H9 (cell line): Measurements from ENCODE around the gene LARP4B. TPM values are rescaled to one million over a fixed set of nuclear protein-coding genes. Genes with fewer than 3 reads are reported as not detected.

Source experiments
- DNase-seq: peaks from one replicate; pipeline ENCODE4 v3.0.0-alpha.2; 2017
- H2AFZ ChIP-seq: one replicate; pipeline ENCODE4 v1.6.1; 2013; ENCODE audit warnings: mild to moderate bottlenecking, low read length, control low read depth, moderate library complexity
- H2AK5ac ChIP-seq: 2 replicates; pipeline ENCODE4 v1.6.1; 2013; ENCODE audit warnings: low read length, control low read depth, mixed read lengths; ENCODE audit not compliant: insufficient read length
- H2BK120ac ChIP-seq: one replicate; pipeline ENCODE4 v1.6.1; 2013; ENCODE audit warnings: low read depth, mild to moderate bottlenecking, low read length, control low read depth, inconsistent platforms; ENCODE audit not compliant: poor library complexity, severe bottlenecking
- H2BK12ac ChIP-seq: 2 replicates; pipeline ENCODE4 v1.6.1; 2013; ENCODE audit warnings: low read length, control low read depth, mixed read lengths, low read depth; ENCODE audit not compliant: insufficient read length
- H2BK15ac ChIP-seq: 2 replicates; pipeline ENCODE4 v1.6.1; 2013; ENCODE audit warnings: low read depth, low read length, control low read depth
- H2BK20ac ChIP-seq: one replicate; pipeline ENCODE4 v1.6.1; 2013; ENCODE audit warnings: low read depth, mild to moderate bottlenecking, low read length, control low read depth, inconsistent platforms; ENCODE audit not compliant: poor library complexity, severe bottlenecking
- H2BK5ac ChIP-seq: 2 replicates; pipeline ENCODE4 v1.6.1; 2013; ENCODE audit warnings: low read length, control low read depth, mixed read lengths; ENCODE audit not compliant: insufficient read length
- H3K14ac ChIP-seq: 2 replicates; pipeline ENCODE4 v1.6.1; 2013; ENCODE audit warnings: low read length, control low read depth; ENCODE audit not compliant: insufficient read depth
- H3K18ac ChIP-seq: 2 replicates; pipeline ENCODE4 v1.6.1; 2013; ENCODE audit warnings: low read depth, mild to moderate bottlenecking, mixed read lengths, low read length, control low read depth; ENCODE audit not compliant: insufficient read length
- H3K23ac ChIP-seq: 2 replicates; pipeline ENCODE4 v1.6.1; 2013; ENCODE audit warnings: low read length, control low read depth, mixed read lengths, low read depth; ENCODE audit not compliant: insufficient read length
- H3K23me2 ChIP-seq: 2 replicates; pipeline ENCODE4 v1.6.1; 2013; ENCODE audit warnings: low read depth, mild to moderate bottlenecking, mixed read lengths, low read length, control low read depth; ENCODE audit not compliant: insufficient read length, poor library complexity, severe bottlenecking
- H3K27ac ChIP-seq: 2 replicates; pipeline ENCODE4 v1.5.1; 2013; ENCODE audit warnings: low read length, control low read depth, mixed read lengths, low read depth; ENCODE audit not compliant: insufficient read length
- H3K27me3 ChIP-seq: 2 replicates; pipeline ENCODE4 v1.6.1; 2013; ENCODE audit warnings: low read length, control low read depth, inconsistent platforms; ENCODE audit not compliant: insufficient read depth
- H3K4ac ChIP-seq: 2 replicates; pipeline ENCODE4 v1.6.1; 2013; ENCODE audit warnings: low read depth, mild to moderate bottlenecking, control low read depth, inconsistent platforms, low read length, moderate library complexity
- H3K4me1 ChIP-seq: 2 replicates; pipeline ENCODE4 v1.6.1; 2013; ENCODE audit warnings: low read length, control low read depth, inconsistent platforms; ENCODE audit not compliant: insufficient read depth
- H3K4me2 ChIP-seq: 2 replicates; pipeline ENCODE4 v1.6.1; 2013; ENCODE audit warnings: low read length, control low read depth, mixed read lengths; ENCODE audit not compliant: insufficient read length, insufficient read depth
- H3K56ac ChIP-seq: 2 replicates; pipeline ENCODE4 v1.6.1; 2013; ENCODE audit warnings: low read depth, mild to moderate bottlenecking, mixed read lengths, low read length, control low read depth; ENCODE audit not compliant: insufficient read length
- H3K79me1 ChIP-seq: 2 replicates; pipeline ENCODE4 v1.6.1; 2013; ENCODE audit warnings: low read depth, mild to moderate bottlenecking, moderate library complexity, low read length, control low read depth, inconsistent platforms; ENCODE audit not compliant: insufficient read depth, poor library complexity, severe bottlenecking
- H3K79me2 ChIP-seq: 2 replicates; pipeline ENCODE4 v1.6.1; 2013; ENCODE audit warnings: low read length, control low read depth, inconsistent platforms; ENCODE audit not compliant: insufficient read depth
- H3K9ac ChIP-seq: 2 replicates; pipeline ENCODE4 v1.6.1; 2013; ENCODE audit warnings: low read length, control low read depth, mixed read lengths; ENCODE audit not compliant: insufficient read length; ENCODE audit errors: extremely low read depth
- H3K9me3 ChIP-seq: one replicate; pipeline ENCODE4 v1.6.1; 2013; ENCODE audit warnings: low read depth, low read length, inconsistent platforms; ENCODE audit not compliant: control insufficient read depth
- H3T11ph ChIP-seq: one replicate; pipeline ENCODE4 v1.6.1; 2013; ENCODE audit warnings: mild to moderate bottlenecking, low read length, control low read depth, inconsistent platforms
- H4K20me1 ChIP-seq: one replicate; pipeline ENCODE4 v1.6.1; 2013; ENCODE audit not compliant: control insufficient read depth, insufficient read length, insufficient read depth
- H4K5ac ChIP-seq: 2 replicates; pipeline ENCODE4 v1.6.1; 2013; ENCODE audit warnings: low read depth, mild to moderate bottlenecking, mixed read lengths, low read length, control low read depth; ENCODE audit not compliant: insufficient read length
- H4K8ac ChIP-seq: replicated peaks from 2 replicates; pipeline ENCODE4 v1.6.1; 2013; ENCODE audit warnings: low read length, control low read depth, mixed read lengths, low read depth; ENCODE audit not compliant: insufficient read length
- H4K91ac ChIP-seq: 2 replicates; pipeline ENCODE4 v1.6.1; 2013; ENCODE audit warnings: low read depth, mild to moderate bottlenecking, moderate library complexity, mixed read lengths, low read length, control low read depth; ENCODE audit not compliant: insufficient read length
- H3K27ac Mint-ChIP-seq, 3 experiments: 2 replicates in 2 of 3; 3 replicates in 1 of 3; pipeline ENCODE4 v1.8.0; 2020 to 2021; ENCODE audit warnings: mixed read lengths in 3 of 3, mild to moderate bottlenecking in 1 of 3, moderate library complexity in 1 of 3
- H3K27me3 Mint-ChIP-seq: 2 replicates; pipeline ENCODE4 v1.8.0; 2021; ENCODE audit warnings: low read depth, mild to moderate bottlenecking, moderate library complexity, mixed read lengths
- H3K36me3 Mint-ChIP-seq, 3 experiments: 2 replicates in 2 of 3; 3 replicates in 1 of 3; pipeline ENCODE4 v1.8.0; 2020 to 2021; ENCODE audit warnings: low read depth in 3 of 3, mixed read lengths in 3 of 3; ENCODE audit not compliant: insufficient read depth in 1 of 3
- H3K4me1 Mint-ChIP-seq, 2 experiments: 2 replicates each; pipeline ENCODE4 v1.8.0; 2020; ENCODE audit warnings: mixed read lengths in 2 of 2
- H3K4me3 Mint-ChIP-seq, 2 experiments: 2 replicates in 1 of 2; 3 replicates in 1 of 2; pipeline ENCODE4 v1.8.0; 2020 to 2021; ENCODE audit warnings: mild to moderate bottlenecking in 2 of 2, mixed read lengths in 2 of 2, moderate library complexity in 1 of 2
- H3K9me3 Mint-ChIP-seq, 2 experiments: 2 replicates in 1 of 2; 3 replicates in 1 of 2; pipeline ENCODE4 v1.8.0; 2020; ENCODE audit warnings: mild to moderate bottlenecking in 2 of 2, mixed read lengths in 2 of 2, moderate library complexity in 1 of 2
- WGBS: extraction: QIAGEN DNeasy Blood & Tissue Kit; methylation state at CpG from one replicate; pipeline ENCODE4 v1.1.7; 2013; ENCODE audit warnings: missing lambda C conversion rate, low lambda C conversion rate, mixed read lengths; ENCODE audit not compliant: insufficient read length; ENCODE audit errors: extremely low coverage; 5-methylcytosine and 5-hydroxymethylcytosine counted together
- total RNA-seq: library from RNA; stranded (reverse); gene quantifications from 2 replicates; pipeline ENCODE4 v1.2.1, GENCODE V29; 2021
- TF ChIP-seq, protein P1 (sequence below): fragments of 200-600 bp; sonication (generic); conservative IDR thresholded peaks from 3 replicates; pipeline ENCODE4 v1.8.0; 2021; ENCODE audit warnings: antibody characterized with exemption, mild to moderate bottlenecking

Gene LARP4B
- total RNA-seq, 1 experiment from 2014 or later: 88.9 TPM

DNA sequence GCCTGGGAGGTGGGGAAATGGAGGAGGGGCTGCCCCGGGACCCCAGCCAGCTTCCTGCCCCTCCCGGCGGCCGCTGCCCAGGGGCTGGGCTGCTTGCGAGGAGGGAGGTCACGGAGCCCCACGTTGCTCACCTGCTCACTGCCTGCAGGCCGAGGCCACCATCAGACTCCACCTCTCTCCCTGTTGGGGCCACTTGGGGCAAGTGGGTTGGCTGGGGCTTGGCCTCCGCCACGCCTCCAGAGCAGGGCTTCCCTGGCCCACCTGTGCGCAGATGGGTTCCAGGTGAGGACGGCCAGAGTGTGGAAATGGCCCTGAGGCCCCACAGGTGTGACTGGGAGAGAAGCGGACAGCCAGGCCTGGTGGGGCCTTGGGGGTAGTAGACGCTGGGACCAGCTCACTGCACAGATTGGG is 159.3 kb downstream of the LARP4B start:
- no peak overlapping the region for H2BK12ac ChIP-seq
- no peak overlapping the region for H4K91ac ChIP-seq
- no peak overlapping the region for H2BK5ac ChIP-seq
- no peaks in the 10 kb centered on the region for H3K79me1 ChIP-seq
- no peak overlapping the region for H3K4me2 ChIP-seq
- no peaks in the 10 kb centered on the region for H3K4me1 ChIP-seq
- H4K8ac ChIP-seq: no peak overlapping the region
- H2BK15ac ChIP-seq: no peak overlapping the region
- H3K23me2 ChIP-seq: no peaks in the 10 kb centered on the region
- no peak overlapping the region for H2AFZ ChIP-seq
- H2AK5ac ChIP-seq: no peak overlapping the region
- no peak overlapping the region for H3K18ac ChIP-seq
- no peak overlapping the region for H3K4ac ChIP-seq
- H3K23ac ChIP-seq: no peak overlapping the region
- H4K20me1 ChIP-seq: no peaks in the 10 kb centered on the region
- H4K5ac ChIP-seq: no peak overlapping the region
- H3K27me3 ChIP-seq: no peaks in the 10 kb centered on the region
- WGBS: no CpG with 5 or more reads among the region's 14 CpGs
- no peak overlapping the region for H3K9ac ChIP-seq
- no peak overlapping the region for H3T11ph ChIP-seq
- H2BK20ac ChIP-seq: no peak overlapping the region
- Mint-ChIP-seq H3K4me3 (no peak overlapping the region), H3K27ac (no peak overlapping the region), H3K36me3 (peaks cover 0 to 11% (median 3%) of the 10 kb centered on the region in 3 experiments; a peak in 4 of 7 replicates), H3K9me3 (peaks cover 14 to 22% of the 10 kb centered on the region in 2 experiments), H3K27me3 (peaks cover 1% of the 10 kb centered on the region), H3K4me1 (no peaks in the 10 kb centered on the region)
- no peak overlapping the region for H2BK120ac ChIP-seq
- no peak overlapping the region for H3K27ac ChIP-seq
- no peak overlapping the region for H3K56ac ChIP-seq
- no peaks in the 10 kb centered on the region for H3K79me2 ChIP-seq
- DNase-seq: peak; percentile 67
- no peak overlapping the region for H3K14ac ChIP-seq
- TF ChIP-seq, protein P1, sequence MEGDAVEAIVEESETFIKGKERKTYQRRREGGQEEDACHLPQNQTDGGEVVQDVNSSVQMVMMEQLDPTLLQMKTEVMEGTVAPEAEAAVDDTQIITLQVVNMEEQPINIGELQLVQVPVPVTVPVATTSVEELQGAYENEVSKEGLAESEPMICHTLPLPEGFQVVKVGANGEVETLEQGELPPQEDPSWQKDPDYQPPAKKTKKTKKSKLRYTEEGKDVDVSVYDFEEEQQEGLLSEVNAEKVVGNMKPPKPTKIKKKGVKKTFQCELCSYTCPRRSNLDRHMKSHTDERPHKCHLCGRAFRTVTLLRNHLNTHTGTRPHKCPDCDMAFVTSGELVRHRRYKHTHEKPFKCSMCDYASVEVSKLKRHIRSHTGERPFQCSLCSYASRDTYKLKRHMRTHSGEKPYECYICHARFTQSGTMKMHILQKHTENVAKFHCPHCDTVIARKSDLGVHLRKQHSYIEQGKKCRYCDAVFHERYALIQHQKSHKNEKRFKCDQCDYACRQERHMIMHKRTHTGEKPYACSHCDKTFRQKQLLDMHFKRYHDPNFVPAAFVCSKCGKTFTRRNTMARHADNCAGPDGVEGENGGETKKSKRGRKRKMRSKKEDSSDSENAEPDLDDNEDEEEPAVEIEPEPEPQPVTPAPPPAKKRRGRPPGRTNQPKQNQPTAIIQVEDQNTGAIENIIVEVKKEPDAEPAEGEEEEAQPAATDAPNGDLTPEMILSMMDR: no peak
- peaks cover 4% of the 10 kb centered on the region for H3K9me3 ChIP-seq
